WTC11 (cell line): Measurements from ENCODE around the gene ZSWIM6. TPM values are rescaled to one million over a fixed set of nuclear protein-coding genes. Genes with fewer than 3 reads are reported as not detected.

Source experiments
- ATAC-seq: fragments of 200-7000 bp; cut with Tn5 transposase; 2 replicates; pipeline ENCODE4 v1.10.0; 2021; ENCODE audit warnings: mild to moderate bottlenecking, moderate library complexity
- CTCF ChIA-PET: fragments of 300-600 bp; sonication (Branson Sonifier 250); formaldehyde crosslinking; loops from one replicate; lab custom pipeline; 2021; ENCODE audit warnings: antibody characterized with exemption; lab: Charles Lee
- POLR2A ChIA-PET: fragments of 350-600 bp; sonication (Branson Sonifier 250); formaldehyde crosslinking; loops from one replicate; lab custom pipeline; 2021; ENCODE audit warnings: antibody characterized with exemption; lab: Charles Lee
- DNase-seq: peaks from one replicate; pipeline ENCODE4 v3.0.0; 2021; ENCODE audit warnings: low spot score
- H3K27ac Mint-ChIP-seq: 2 replicates; pipeline ENCODE4 v1.8.0; 2021; ENCODE audit warnings: mixed read lengths
- H3K27me3 Mint-ChIP-seq: 2 replicates; pipeline ENCODE4 v1.8.0; 2021; ENCODE audit warnings: low read depth, mild to moderate bottlenecking, moderate library complexity, mixed read lengths
- H3K36me3 Mint-ChIP-seq: 2 replicates; pipeline ENCODE4 v1.8.0; 2021; ENCODE audit warnings: mixed read lengths
- H3K4me1 Mint-ChIP-seq: 2 replicates; pipeline ENCODE4 v1.8.0; 2022; ENCODE audit warnings: mixed read lengths
- H3K4me3 Mint-ChIP-seq: 2 replicates; pipeline ENCODE4 v1.8.0; 2021; ENCODE audit warnings: mild to moderate bottlenecking, moderate library complexity, mixed read lengths
- H3K9me3 Mint-ChIP-seq: 2 replicates; pipeline ENCODE4 v1.8.0; 2021; ENCODE audit warnings: mixed read lengths
- AR ChIP-seq: fragments of 250-450 bp; sonication (Bioruptor Pico); IDR thresholded peaks from 2 replicates; pipeline ENCODE4 v1.9.0; 2021; ENCODE audit warnings: mild to moderate bottlenecking
- ATF3 ChIP-seq: sonication (generic); formaldehyde crosslinking; conservative IDR thresholded peaks from 2 replicates; pipeline ENCODE4 v1.8.1; 2022; ENCODE audit warnings: mild to moderate bottlenecking, missing genetic modification reagents
- E2F1 ChIP-seq: sonication (generic); formaldehyde crosslinking; IDR thresholded peaks from 2 replicates; pipeline ENCODE4 v1.8.0; 2022; ENCODE audit warnings: mild to moderate bottlenecking, missing genetic modification reagents
- ELF4 ChIP-seq: sonication (generic); formaldehyde crosslinking; IDR thresholded peaks from 2 replicates; pipeline ENCODE4 v1.8.1; 2022; ENCODE audit warnings: low read depth, mild to moderate bottlenecking, moderate library complexity, missing genetic modification reagents
- JUN ChIP-seq: sonication (generic); formaldehyde crosslinking; IDR thresholded peaks from 2 replicates; pipeline ENCODE4 v1.8.0; 2023; ENCODE audit warnings: mild to moderate bottlenecking, missing genetic modification reagents
- KAT7 ChIP-seq: sonication (generic); formaldehyde crosslinking; IDR thresholded peaks from 2 replicates; pipeline ENCODE4 v1.8.1; 2023; ENCODE audit warnings: missing genetic modification reagents, mild to moderate bottlenecking, borderline replicate concordance
- MAX ChIP-seq: sonication (generic); formaldehyde crosslinking; IDR thresholded peaks from 2 replicates; pipeline ENCODE4 v1.8.0; 2022; ENCODE audit warnings: mild to moderate bottlenecking, missing genetic modification reagents
- MYBL2 ChIP-seq: sonication (generic); formaldehyde crosslinking; IDR thresholded peaks from 2 replicates; pipeline ENCODE4 v1.8.1; 2023; ENCODE audit warnings: mild to moderate bottlenecking, moderate library complexity, missing genetic modification reagents
- NFATC4 ChIP-seq: fragments of 250-450 bp; sonication (Bioruptor Pico); IDR thresholded peaks from 2 replicates; pipeline ENCODE4 v1.9.0; 2021; ENCODE audit warnings: mild to moderate bottlenecking
- NR2C2 ChIP-seq: sonication (generic); formaldehyde crosslinking; IDR thresholded peaks from 2 replicates; pipeline ENCODE4 v1.8.0; 2022; ENCODE audit warnings: mild to moderate bottlenecking, missing genetic modification reagents
- OVOL2 ChIP-seq: fragments of 250-450 bp; sonication (Bioruptor Pico); IDR thresholded peaks from 2 replicates; pipeline ENCODE4 v1.9.0; 2021; ENCODE audit warnings: mild to moderate bottlenecking, borderline replicate concordance
- USF1 ChIP-seq: sonication (generic); formaldehyde crosslinking; IDR thresholded peaks from 2 replicates; pipeline ENCODE4 v1.8.0; 2022; ENCODE audit warnings: mild to moderate bottlenecking, missing genetic modification reagents
- ZBTB43 ChIP-seq: sonication (generic); formaldehyde crosslinking; IDR thresholded peaks from 2 replicates; pipeline ENCODE4 v1.8.1; 2023; ENCODE audit warnings: mild to moderate bottlenecking, missing genetic modification reagents
- ZNF219 ChIP-seq: sonication (generic); formaldehyde crosslinking; IDR thresholded peaks from 2 replicates; pipeline ENCODE4 v1.8.0; 2023; ENCODE audit warnings: missing genetic modification reagents, mild to moderate bottlenecking, borderline replicate concordance
- ZNF263 ChIP-seq: sonication (generic); formaldehyde crosslinking; IDR thresholded peaks from 2 replicates; pipeline ENCODE4 v1.8.1; 2022; ENCODE audit warnings: low read depth, mild to moderate bottlenecking, moderate library complexity, missing genetic modification reagents
- ZNF281 ChIP-seq: sonication (generic); formaldehyde crosslinking; IDR thresholded peaks from 2 replicates; pipeline ENCODE4 v1.8.0; 2023; ENCODE audit warnings: mild to moderate bottlenecking, missing genetic modification reagents
- ZNF532 ChIP-seq: fragments of 250-450 bp; sonication (Bioruptor Pico); IDR thresholded peaks from 2 replicates; pipeline ENCODE4 v1.9.0; 2021; ENCODE audit warnings: mild to moderate bottlenecking, borderline replicate concordance
- total RNA-seq: library from RNA; stranded (reverse); gene quantifications from 3 replicates; pipeline ENCODE4 v1.2.3, GENCODE V29; 2021

Gene ZSWIM6
- total RNA-seq, 1 experiment from 2014 or later, result 12.5 TPM

- H3K27me3 Mint-ChIP-seq, result no peaks in the 10 kb centered on the region; the same call in 1 of the 2 replicates
- H3K4me1 Mint-ChIP-seq, result no peaks in the 10 kb centered on the region
- no peak for TF ChIP-seq ZNF263 (CRISPR knock-in tag)
- TF ChIP-seq NFATC4 (CRISPR knock-in tag), result no peak
- no peak for TF ChIP-seq ZNF219
- TF ChIP-seq JUN, result no peak
- no peak for TF ChIP-seq ELF4 (CRISPR knock-in tag)
- TF ChIP-seq KAT7, result no peak
- TF ChIP-seq AR (CRISPR knock-in tag), result no peak
- TF ChIP-seq MAX (CRISPR knock-in tag), result no peak
- no peak for TF ChIP-seq E2F1 (CRISPR knock-in tag)
- TF ChIP-seq ATF3 (CRISPR knock-in tag), result no peak
- no peak for TF ChIP-seq ZBTB43 (CRISPR knock-in tag)
- TF ChIP-seq OVOL2 (CRISPR knock-in tag), result no peak
- no peak for TF ChIP-seq ZNF532
- TF ChIP-seq, all 79 proteins: peak for 0
- H3K36me3 Mint-ChIP-seq, result no peaks in the 10 kb centered on the region
- H3K27ac Mint-ChIP-seq, result no peak overlapping the region
- DNase-seq, result no peak
- H3K4me3 Mint-ChIP-seq, result no peak overlapping the region
- peaks cover 8% of the 10 kb centered on the region for H3K9me3 Mint-ChIP-seq
- POLR2A ChIA-PET, result no interaction called here
- ATAC-seq, result no peak
- CTCF ChIA-PET, result interaction anchor here (1.2 kb wide), 1 partner anchor 76 kb away, joined by 4 read pairs; no protein-coding TSS in a partner anchor
Observed at GRCh38 chr5:61582887-61583286, 250.8 kb downstream of the ZSWIM6 start.

GRCh38 chr5:61586096-61587084, 254.3 kb downstream of the ZSWIM6 start:
- CTCF ChIA-PET, result no interaction called here
- no peaks in the 10 kb centered on the region for H3K36me3 Mint-ChIP-seq
- POLR2A ChIA-PET, result no interaction called here
- no peak overlapping the region for H3K27ac Mint-ChIP-seq
- peaks cover 12% of the 10 kb centered on the region for H3K9me3 Mint-ChIP-seq
- H3K27me3 Mint-ChIP-seq, result no peaks in the 10 kb centered on the region; the same call in 1 of the 2 replicates
- DNase-seq, result no peak
- ATAC-seq, result no peak
- H3K4me3 Mint-ChIP-seq, result no peak overlapping the region
- no peaks in the 10 kb centered on the region for H3K4me1 Mint-ChIP-seq
- TF ChIP-seq USF1 (CRISPR knock-in tag) (no peak), NR2C2 (CRISPR knock-in tag) (no peak), MYBL2 (CRISPR knock-in tag) (no peak), ZNF281 (no peak), OVOL2 (CRISPR knock-in tag) (no peak)
